IMR-90 (cell line): ENCODE results near the gene CALY. TPM values are rescaled to one million over a fixed set of nuclear protein-coding genes. Genes with fewer than 3 reads are reported as not detected.

Experiments
- ATAC-seq: fragments of 200-7000 bp; cut with Tn5 transposase; 2 replicates; pipeline ENCODE4 v1.9.1; 2020; ENCODE audit warnings: low read depth, mild to moderate bottlenecking, moderate library complexity
- BruUV-seq: library from RNA; stranded (reverse); fragments of 400-500 nt; replicated peaks from 2 replicates; lab custom pipeline; 2021; lab: Mats Ljungman, UMichigan
- CTCF ChIA-PET: fragments of 300-600 bp; formaldehyde crosslinking; extraction: SDS; loops from one replicate; lab custom pipeline; 2021; ENCODE audit warnings: antibody characterized with exemption; lab: Yijun Ruan, JAX
- POLR2A ChIA-PET: fragments of 300-600 bp; sonication (Branson Sonifier 250); formaldehyde crosslinking; loops from one replicate; lab custom pipeline; 2022; ENCODE audit warnings: antibody characterized with exemption; ENCODE audit not compliant: unreplicated experiment; lab: Charles Lee
- DNase-seq: peaks from one replicate; pipeline ENCODE4 v3.0.0; 2013
- H2AFZ ChIP-seq: replicated peaks from 2 replicates; pipeline ENCODE3; 2013; ENCODE audit warnings: low read length, mild to moderate bottlenecking; ENCODE audit not compliant: poor library complexity
- H2AK5ac ChIP-seq: 2 replicates; pipeline ENCODE4 v1.6.1; 2013; ENCODE audit warnings: low read depth, low read length, inconsistent platforms
- H2AK9ac ChIP-seq: replicated peaks from 2 replicates; pipeline ENCODE3; 2013; ENCODE audit warnings: mild to moderate bottlenecking, low read depth, low read length, moderate library complexity; ENCODE audit not compliant: poor library complexity
- H2BK120ac ChIP-seq: 2 replicates; pipeline ENCODE4 v1.6.1; 2013; ENCODE audit warnings: low read depth, low read length, inconsistent platforms
- H2BK15ac ChIP-seq: 3 replicates; pipeline ENCODE4 v1.6.1; 2013; ENCODE audit warnings: low read depth, low read length, inconsistent platforms
- H2BK20ac ChIP-seq: 2 replicates; pipeline ENCODE4 v1.6.1; 2013; ENCODE audit warnings: low read depth, mild to moderate bottlenecking, inconsistent platforms, low read length, moderate library complexity
- H2BK5ac ChIP-seq: 2 replicates; pipeline ENCODE4 v1.6.1; 2013; ENCODE audit warnings: mild to moderate bottlenecking, low read depth, low read length, inconsistent platforms; ENCODE audit not compliant: poor library complexity, severe bottlenecking
- H3K14ac ChIP-seq: replicated peaks from 2 replicates; pipeline ENCODE4 v1.6.1; 2013; ENCODE audit warnings: low read depth, low read length, inconsistent platforms
- H3K18ac ChIP-seq: 2 replicates; pipeline ENCODE4 v1.6.1; 2013; ENCODE audit warnings: low read depth, low read length, control low read depth
- H3K23ac ChIP-seq: 2 replicates; pipeline ENCODE4 v1.6.1; 2013; ENCODE audit warnings: low read depth, low read length, inconsistent platforms
- H3K27ac ChIP-seq: 2 replicates; pipeline ENCODE4 v1.5.1; 2013; ENCODE audit warnings: mild to moderate bottlenecking, control low read depth, low read length; ENCODE audit not compliant: insufficient read depth
- H3K27me3 ChIP-seq: 2 replicates; pipeline ENCODE4 v1.6.1; 2013; ENCODE audit warnings: low read length; ENCODE audit not compliant: control insufficient read depth, insufficient read depth
- H3K36me3 ChIP-seq: 2 replicates; pipeline ENCODE4 v1.6.1; 2013; ENCODE audit warnings: low read length, mixed read lengths; ENCODE audit not compliant: control insufficient read depth, insufficient read depth
- H3K4ac ChIP-seq: 2 replicates; pipeline ENCODE4 v1.6.1; 2013; ENCODE audit warnings: low read depth, low read length, inconsistent platforms
- H3K4me1 ChIP-seq: 2 replicates; pipeline ENCODE4 v1.6.1; 2013; ENCODE audit warnings: low read length, mixed read lengths; ENCODE audit not compliant: control insufficient read depth, insufficient read depth
- H3K4me2 ChIP-seq: 2 replicates; pipeline ENCODE4 v1.6.1; 2013; ENCODE audit warnings: low read depth, mild to moderate bottlenecking, control low read depth, low read length, moderate library complexity
- H3K4me3 ChIP-seq: 2 replicates; pipeline ENCODE4 v1.5.1; 2013; ENCODE audit warnings: low read depth, mild to moderate bottlenecking, control low read depth, low read length, moderate library complexity; ENCODE audit not compliant: insufficient read depth
- H3K56ac ChIP-seq: 2 replicates; pipeline ENCODE4 v1.6.1; 2013; ENCODE audit warnings: low read length, inconsistent platforms; ENCODE audit not compliant: insufficient read depth; ENCODE audit errors: extremely low read depth
- H3K79me1 ChIP-seq, 2 experiments: 2 replicates each; pipeline ENCODE4 v1.6.1; 2013; ENCODE audit warnings: low read length in 2 of 2, inconsistent platforms in 1 of 2, low read depth in 1 of 2
- H3K9ac ChIP-seq: 2 replicates; pipeline ENCODE4 v1.6.1; 2013; ENCODE audit warnings: low read depth, low read length, control low read depth
- H3K9me1 ChIP-seq: 2 replicates; pipeline ENCODE4 v1.6.1; 2013; ENCODE audit warnings: low read length, inconsistent platforms; ENCODE audit not compliant: insufficient read depth
- H3K9me3 ChIP-seq: 2 replicates; pipeline ENCODE4 v1.6.1; 2013; ENCODE audit warnings: low read length; ENCODE audit not compliant: control insufficient read depth, insufficient read depth
- H4K20me1 ChIP-seq: 2 replicates; pipeline ENCODE4 v1.6.1; 2013; ENCODE audit warnings: low read length, inconsistent platforms; ENCODE audit not compliant: insufficient read depth
- H4K5ac ChIP-seq: 2 replicates; pipeline ENCODE4 v1.6.1; 2013; ENCODE audit warnings: mild to moderate bottlenecking, low read depth, low read length, control low read depth
- H4K8ac ChIP-seq, 2 experiments: 2 replicates each; pipeline ENCODE4 v1.6.1; 2013; ENCODE audit warnings: low read depth in 2 of 2, low read length in 2 of 2, control low read depth in 1 of 2, inconsistent platforms in 1 of 2
- H4K91ac ChIP-seq: 2 replicates; pipeline ENCODE4 v1.6.1; 2013; ENCODE audit warnings: low read depth, low read length, inconsistent platforms; ENCODE audit not compliant: insufficient read depth
- BHLHE40 ChIP-seq: fragments of 150-350 bp; IDR thresholded peaks from 2 replicates; pipeline ENCODE4 v1.6.1; 2016; ENCODE audit warnings: mild to moderate bottlenecking, low read depth, low read length
- CEBPB ChIP-seq: IDR thresholded peaks from 2 replicates; pipeline ENCODE4 v1.6.1; 2012; ENCODE audit warnings: low read depth, low read length, improper control_type of control experiment
- CHD1 ChIP-seq: IDR thresholded peaks from 2 replicates; pipeline ENCODE4 v1.6.1; 2012; ENCODE audit warnings: low read depth, low read length, improper control_type of control experiment
- FOS ChIP-seq: fragments of 150-350 bp; IDR thresholded peaks from 2 replicates; pipeline ENCODE4 v1.6.1; 2016; ENCODE audit warnings: low read depth, low read length
- MAZ ChIP-seq: IDR thresholded peaks from 2 replicates; pipeline ENCODE4 v1.6.1; 2012; ENCODE audit warnings: low read depth, mild to moderate bottlenecking, low read length, improper control_type of control experiment, moderate library complexity, borderline replicate concordance
- MXI1 ChIP-seq: IDR thresholded peaks from 2 replicates; pipeline ENCODE4 v1.6.1; 2012; ENCODE audit warnings: low read depth, mild to moderate bottlenecking, low read length, moderate library complexity, borderline replicate concordance
- POLR2A ChIP-seq: IDR thresholded peaks from 2 replicates; pipeline ENCODE4 v1.6.1; 2012; ENCODE audit warnings: mild to moderate bottlenecking, low read depth, low read length
- RAD21 ChIP-seq: IDR thresholded peaks from 2 replicates; pipeline ENCODE4 v1.6.1; 2012; ENCODE audit warnings: low read length, improper control_type of control experiment
- RCOR1 ChIP-seq: IDR thresholded peaks from 2 replicates; pipeline ENCODE4 v1.6.1; 2012; ENCODE audit warnings: mild to moderate bottlenecking, low read length, improper control_type of control experiment; ENCODE audit not compliant: insufficient replicate concordance
- RFX5 ChIP-seq: IDR thresholded peaks from 2 replicates; pipeline ENCODE4 v1.8.0; 2012; ENCODE audit warnings: low read depth, mild to moderate bottlenecking, low read length, moderate library complexity
- SMC3 ChIP-seq: fragments of 150-350 bp; IDR thresholded peaks from 2 replicates; pipeline ENCODE4 v1.6.1; 2016; ENCODE audit warnings: low read depth, mild to moderate bottlenecking, antibody characterized with exemption, low read length, moderate library complexity
- WGBS, 2 experiments: methylation state at CpG; one replicate each; pipeline versions ENCODE4 v1.1.5 to v1.1.7; 2013; ENCODE audit warnings: missing lambda C conversion rate in 2 of 2; ENCODE audit not compliant: insufficient read length in 1 of 2; ENCODE audit errors: extremely low coverage in 2 of 2; 5-methylcytosine and 5-hydroxymethylcytosine counted together
- dilution Hi-C: fragments of 300-500 bp; cut with HindIII; formaldehyde crosslinking; loops from one replicate; pipeline ENCODE4 v1.14.3; 2018; ENCODE audit warnings: low sequenced_read_pairs; ENCODE audit not compliant: unreplicated experiment
- in situ Hi-C: fragments of 300-500 bp; cut with MboI; formaldehyde crosslinking; loops from 3 replicates; pipeline ENCODE4 v1.14.3; 2019; ENCODE audit warnings: low sequenced_read_pairs, inconsistent platforms, mixed read lengths
- intact Hi-C: fragments of 100-400 bp; cut with micrococcal nuclease; formaldehyde crosslinking; loops from 2 replicates; pipeline ENCODE4 v1.10.0; 2022
- polyA plus RNA-seq, 3 experiments: library from polyadenylated mRNA; depleted of rRNA; stranded (reverse); fragments of >200 nt; gene quantifications; 2 replicates each; pipeline ENCODE4 v1.2.3, GENCODE V29; 2012; ENCODE audit warnings: low replicate concordance in 1 of 3
- total RNA-seq: library from RNA; depleted of rRNA; stranded (reverse); fragments of >200 nt; gene quantifications from 2 replicates; pipeline ENCODE4 v1.2.3, GENCODE V29; 2012
- TF ChIP-seq, protein P1 (sequence below): conservative IDR thresholded peaks from 2 replicates; pipeline ENCODE4 v1.5.1; 2012; ENCODE audit warnings: mild to moderate bottlenecking, low read depth, low read length, improper control_type of control experiment
- TF ChIP-seq, protein P2 (sequence below): fragments of 150-350 bp; IDR thresholded peaks from 2 replicates; pipeline ENCODE4 v1.6.1; 2017; ENCODE audit warnings: mild to moderate bottlenecking, antibody characterized with exemption, low read length, low read depth
- TF ChIP-seq, protein P3 (sequence below): fragments of 150-350 bp; IDR thresholded peaks from 2 replicates; pipeline ENCODE4 v1.6.1; 2016; ENCODE audit warnings: low read depth, mild to moderate bottlenecking, low read length, moderate library complexity, borderline replicate concordance

The CALY gene
- total and polyA plus RNA-seq, 2 of the 4 experiments (the other 2 are of a cell fraction) = 0.34 TPM; not detected in 1

DNA sequence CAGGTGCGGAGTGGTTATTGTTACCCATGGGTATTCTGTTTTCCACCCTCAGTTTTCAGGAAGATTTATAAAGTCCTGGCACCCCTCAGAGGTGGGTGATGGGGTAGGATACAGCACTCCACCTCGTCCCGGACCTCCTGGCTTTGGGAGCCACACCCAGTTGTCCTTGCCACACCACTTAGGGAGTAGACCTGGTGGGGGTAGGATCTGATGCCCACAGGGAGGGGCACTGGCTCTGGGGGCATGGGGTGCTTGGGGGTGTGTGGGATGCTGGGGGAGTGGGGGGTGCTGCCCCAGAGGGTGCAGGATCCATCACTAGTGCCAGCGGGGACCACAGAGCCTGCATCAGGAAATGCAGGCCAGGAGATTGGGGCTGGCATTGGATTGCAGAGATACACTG is 23.5 kb downstream of the CALY start:
- H3K9me3 ChIP-seq = no peaks in the 10 kb centered on the region
- H3K18ac ChIP-seq = no peak overlapping the region
- peaks cover 14% of the 10 kb centered on the region; the same call in 1 of the 2 replicates for H3K36me3 ChIP-seq
- peaks cover 7% of the 10 kb centered on the region for H4K20me1 ChIP-seq
- H2AK9ac ChIP-seq = no peak overlapping the region
- H3K79me1 ChIP-seq = peaks cover 7 to 11% of the 10 kb centered on the region in 2 experiments
- ATAC-seq = no peak
- TF ChIP-seq MXI1 (no peak), RFX5 (no peak), CEBPB (no peak), RAD21 (no peak), BHLHE40 (no peak), CHD1 (no peak), FOS (no peak), RCOR1 (no peak), SMC3 (no peak), MAZ (no peak), POLR2A (no peak)
- TF ChIP-seq, protein P1, sequence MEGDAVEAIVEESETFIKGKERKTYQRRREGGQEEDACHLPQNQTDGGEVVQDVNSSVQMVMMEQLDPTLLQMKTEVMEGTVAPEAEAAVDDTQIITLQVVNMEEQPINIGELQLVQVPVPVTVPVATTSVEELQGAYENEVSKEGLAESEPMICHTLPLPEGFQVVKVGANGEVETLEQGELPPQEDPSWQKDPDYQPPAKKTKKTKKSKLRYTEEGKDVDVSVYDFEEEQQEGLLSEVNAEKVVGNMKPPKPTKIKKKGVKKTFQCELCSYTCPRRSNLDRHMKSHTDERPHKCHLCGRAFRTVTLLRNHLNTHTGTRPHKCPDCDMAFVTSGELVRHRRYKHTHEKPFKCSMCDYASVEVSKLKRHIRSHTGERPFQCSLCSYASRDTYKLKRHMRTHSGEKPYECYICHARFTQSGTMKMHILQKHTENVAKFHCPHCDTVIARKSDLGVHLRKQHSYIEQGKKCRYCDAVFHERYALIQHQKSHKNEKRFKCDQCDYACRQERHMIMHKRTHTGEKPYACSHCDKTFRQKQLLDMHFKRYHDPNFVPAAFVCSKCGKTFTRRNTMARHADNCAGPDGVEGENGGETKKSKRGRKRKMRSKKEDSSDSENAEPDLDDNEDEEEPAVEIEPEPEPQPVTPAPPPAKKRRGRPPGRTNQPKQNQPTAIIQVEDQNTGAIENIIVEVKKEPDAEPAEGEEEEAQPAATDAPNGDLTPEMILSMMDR = no peak
- TF ChIP-seq, protein P2, sequence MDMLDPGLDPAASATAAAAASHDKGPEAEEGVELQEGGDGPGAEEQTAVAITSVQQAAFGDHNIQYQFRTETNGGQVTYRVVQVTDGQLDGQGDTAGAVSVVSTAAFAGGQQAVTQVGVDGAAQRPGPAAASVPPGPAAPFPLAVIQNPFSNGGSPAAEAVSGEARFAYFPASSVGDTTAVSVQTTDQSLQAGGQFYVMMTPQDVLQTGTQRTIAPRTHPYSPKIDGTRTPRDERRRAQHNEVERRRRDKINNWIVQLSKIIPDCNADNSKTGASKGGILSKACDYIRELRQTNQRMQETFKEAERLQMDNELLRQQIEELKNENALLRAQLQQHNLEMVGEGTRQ = no peak
- TF ChIP-seq, protein P3, sequence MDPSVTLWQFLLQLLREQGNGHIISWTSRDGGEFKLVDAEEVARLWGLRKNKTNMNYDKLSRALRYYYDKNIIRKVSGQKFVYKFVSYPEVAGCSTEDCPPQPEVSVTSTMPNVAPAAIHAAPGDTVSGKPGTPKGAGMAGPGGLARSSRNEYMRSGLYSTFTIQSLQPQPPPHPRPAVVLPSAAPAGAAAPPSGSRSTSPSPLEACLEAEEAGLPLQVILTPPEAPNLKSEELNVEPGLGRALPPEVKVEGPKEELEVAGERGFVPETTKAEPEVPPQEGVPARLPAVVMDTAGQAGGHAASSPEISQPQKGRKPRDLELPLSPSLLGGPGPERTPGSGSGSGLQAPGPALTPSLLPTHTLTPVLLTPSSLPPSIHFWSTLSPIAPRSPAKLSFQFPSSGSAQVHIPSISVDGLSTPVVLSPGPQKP = no peak
- H3K23ac ChIP-seq = no peak overlapping the region
- no peak for DNase-seq
- no peak overlapping the region for H2AFZ ChIP-seq
- H4K8ac ChIP-seq = no peak overlapping the region
- no peak overlapping the region for H4K91ac ChIP-seq
- no peak overlapping the region for H3K56ac ChIP-seq
- H3K4ac ChIP-seq = no peak overlapping the region
- H3K27ac ChIP-seq = no peak overlapping the region
- BruUV-seq = no TSS peak
- H3K9ac ChIP-seq = no peak overlapping the region
- no peak overlapping the region for H3K4me2 ChIP-seq
- H3K4me3 ChIP-seq = no peak overlapping the region
- H3K14ac ChIP-seq = no peak overlapping the region
- intact Hi-C loops = no loop called here
- CTCF ChIA-PET = interaction anchor here (0.9 kb wide), 1 partner anchor 16 kb away, joined by 3 read pairs; no protein-coding TSS in a partner anchor
- peaks cover 6% of the 10 kb centered on the region; the same call in 1 of the 2 replicates for H3K9me1 ChIP-seq
- H2BK120ac ChIP-seq = no peak overlapping the region
- H2AK5ac ChIP-seq = no peak overlapping the region
- no CpG with 5 or more reads among the region's 4 CpGs for WGBS, 2 experiments
- peaks cover 3% of the 10 kb centered on the region; the same call in 1 of the 2 replicates for H3K4me1 ChIP-seq
- no peaks in the 10 kb centered on the region for H3K27me3 ChIP-seq
- H2BK5ac ChIP-seq = no peak overlapping the region
- H4K5ac ChIP-seq = no peak overlapping the region
- POLR2A ChIA-PET = no interaction called here
- H2BK20ac ChIP-seq = no peak overlapping the region
- H2BK15ac ChIP-seq = no peak overlapping the region
- dilution Hi-C loops = no loop called here
- in situ Hi-C loops = no loop called here
